HL-60/S4 treated with phorbol 12-myristate 13-acetate at 8.2 ng/mL for 4 days and 3 days (cell line): ENCODE measurements around the gene METTL6.
"Not testable (repeated sequence)": the region's sequence is repeated elsewhere in the genome, so short reads cannot be mapped to it uniquely, and the experiment has no call there.

Experiments used
- in situ Hi-C: fragments of 300-500 bp; cut with MboI; formaldehyde crosslinking; loops from 2 replicates; pipeline ENCODE4 v1.15.0; 2022; ENCODE audit warnings: low sequenced_read_pairs

Gene METTL6

GRCh38 chr3:15451216-15452113 lies 24.1 kb upstream of the METTL6 start:
- in situ Hi-C loops, result no loop called here

- in situ Hi-C loops, result no loop called here
Observed at GRCh38 chr3:15450438-15451215, 23.3 kb upstream of the METTL6 start.

GRCh38 chr3:15449489-15450224 lies 22.3 kb upstream of the METTL6 start:
- in situ Hi-C loops, result no loop called here

GRCh38 chr3:15443826-15444524 lies 16.6 kb upstream of the METTL6 start:
- in situ Hi-C loops, result no loop called here

DNA sequence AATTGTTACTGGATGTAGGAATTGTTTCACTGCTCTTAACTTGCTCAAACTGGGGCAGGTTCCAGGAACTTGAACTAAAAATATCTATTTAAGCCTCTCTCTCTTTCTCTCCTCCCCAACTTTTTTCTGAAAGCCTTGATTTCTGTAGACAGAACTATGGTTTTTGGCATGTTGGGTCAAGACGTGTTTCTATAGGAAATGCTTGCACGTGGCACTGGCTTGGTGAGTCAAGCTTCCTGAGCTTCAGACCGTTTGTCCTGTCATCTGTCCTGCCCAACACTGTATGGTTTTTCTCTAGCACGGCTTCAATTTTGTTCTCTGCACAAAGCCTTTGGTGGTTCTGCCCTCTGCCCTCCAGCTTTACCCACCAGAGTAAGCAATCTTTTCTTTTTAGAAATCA lies 13.5 kb upstream of the METTL6 start:
- in situ Hi-C loops, result no loop called here

DNA sequence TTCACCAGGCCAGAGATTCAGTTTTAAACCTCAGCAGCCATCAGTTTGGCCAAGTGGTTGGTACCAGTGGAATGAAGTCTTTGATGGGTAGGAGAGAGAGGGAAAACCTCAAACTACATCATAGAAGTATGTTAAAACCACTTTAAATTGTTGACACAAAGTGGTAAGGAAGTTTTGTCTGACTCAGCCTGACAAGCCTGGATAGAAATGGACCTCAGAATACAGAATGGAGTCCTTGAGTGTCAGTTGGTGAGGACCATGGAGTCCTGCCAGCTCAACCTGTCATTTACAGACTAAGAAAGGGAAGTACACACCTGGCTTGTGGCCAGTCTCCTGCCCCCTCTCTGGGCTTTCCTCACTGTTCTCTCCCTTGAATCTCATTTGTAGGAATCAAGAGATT lies 12.1 kb upstream of the METTL6 start:
- in situ Hi-C loops, result loop anchor here (10.0 kb wide), 1 partner anchor 115 kb away; no protein-coding TSS in a partner anchor

DNA sequence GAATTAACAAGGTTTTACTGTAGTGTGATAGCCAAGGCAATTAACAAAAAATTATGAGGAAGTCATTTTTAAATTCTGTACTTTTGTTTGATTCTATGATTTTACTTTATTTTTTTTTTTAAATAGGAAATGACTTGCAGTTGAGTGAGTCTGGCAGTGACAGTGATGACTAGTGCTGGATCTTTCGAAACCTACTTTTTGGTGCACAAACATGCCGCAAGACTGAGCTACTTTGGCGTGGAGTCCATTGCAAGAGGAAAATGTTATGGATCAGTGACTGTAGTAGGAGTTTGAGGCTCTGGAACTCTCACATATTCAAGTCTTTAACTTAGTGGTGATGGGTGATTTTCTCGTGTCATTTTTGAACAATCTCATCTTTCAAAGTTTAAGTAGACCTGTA lies 11.6 kb upstream of the METTL6 start:
- in situ Hi-C loops, result loop anchor here (10.0 kb wide), 1 partner anchor 116 kb away; no protein-coding TSS in a partner anchor

DNA sequence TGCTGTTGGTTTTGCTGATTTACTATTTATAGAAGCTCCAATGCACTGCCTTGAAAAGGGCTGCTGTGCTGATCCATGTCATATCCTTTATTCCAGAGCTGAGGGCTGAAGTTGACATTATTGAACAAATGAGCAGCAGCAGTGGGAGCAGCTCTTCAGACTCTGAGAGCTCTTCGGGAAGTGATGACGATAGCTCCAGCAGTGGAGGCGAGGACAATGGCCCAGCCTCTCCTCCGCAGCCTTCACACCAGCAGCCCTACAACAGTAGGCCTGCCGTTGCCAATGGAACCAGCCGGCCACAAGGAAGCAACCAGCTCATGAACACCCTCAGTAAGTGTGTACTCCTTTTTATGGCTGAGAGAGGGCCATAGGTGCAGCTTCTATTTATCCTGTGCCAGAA lies 8.9 kb upstream of the METTL6 start:
- in situ Hi-C loops, result loop anchor here (10.0 kb wide), 1 partner anchor 119 kb away; no protein-coding TSS in a partner anchor

DNA sequence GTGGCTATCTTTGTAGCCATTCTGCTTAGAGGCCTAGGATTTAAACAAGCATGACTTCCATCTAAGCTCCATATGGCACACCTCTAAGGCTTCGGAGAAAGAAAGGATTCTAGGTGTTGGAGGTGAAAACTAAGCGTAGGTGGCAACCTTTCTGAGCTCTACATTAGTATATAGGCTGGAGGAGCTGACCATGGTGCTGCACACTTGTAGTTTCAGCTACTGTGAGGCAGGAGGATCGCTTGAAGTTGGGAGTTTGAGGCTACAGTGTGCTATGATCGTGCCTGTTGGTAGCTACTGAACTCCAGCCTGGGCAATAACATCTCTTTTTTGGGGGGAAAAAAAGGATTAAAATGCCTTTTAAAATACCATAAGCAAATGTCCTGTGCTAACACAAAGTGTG lies 7.4 kb upstream of the METTL6 start:
- in situ Hi-C loops, result loop anchor here (10.0 kb wide), 1 partner anchor 120 kb away; no protein-coding TSS in a partner anchor

DNA sequence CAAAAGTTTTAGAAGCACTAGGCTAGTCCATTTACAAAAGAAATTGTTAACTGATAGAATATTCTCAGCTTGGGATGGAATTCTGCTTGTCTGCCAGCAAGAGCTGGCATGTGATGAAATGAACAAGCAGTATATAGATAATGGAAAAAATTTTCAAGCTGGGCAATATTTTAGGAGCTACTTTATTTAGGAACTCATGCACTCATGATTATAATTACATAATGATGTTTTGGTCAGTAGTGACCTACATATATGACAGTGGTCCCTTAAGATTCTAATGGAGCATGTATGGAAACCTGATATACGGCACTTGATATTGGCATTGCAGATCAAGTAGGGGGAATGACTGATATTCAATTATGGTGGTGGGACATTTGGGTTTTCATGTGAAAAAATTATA lies 6.2 kb upstream of the METTL6 start:
- in situ Hi-C loops, result loop anchor here (10.0 kb wide), 1 partner anchor 121 kb away; no protein-coding TSS in a partner anchor

- in situ Hi-C loops, result loop anchor here (10.0 kb wide), 1 partner anchor 123 kb away; no protein-coding TSS in a partner anchor
Observed at GRCh38 chr3:15431256-15431837, 4.0 kb upstream of the METTL6 start.

DNA sequence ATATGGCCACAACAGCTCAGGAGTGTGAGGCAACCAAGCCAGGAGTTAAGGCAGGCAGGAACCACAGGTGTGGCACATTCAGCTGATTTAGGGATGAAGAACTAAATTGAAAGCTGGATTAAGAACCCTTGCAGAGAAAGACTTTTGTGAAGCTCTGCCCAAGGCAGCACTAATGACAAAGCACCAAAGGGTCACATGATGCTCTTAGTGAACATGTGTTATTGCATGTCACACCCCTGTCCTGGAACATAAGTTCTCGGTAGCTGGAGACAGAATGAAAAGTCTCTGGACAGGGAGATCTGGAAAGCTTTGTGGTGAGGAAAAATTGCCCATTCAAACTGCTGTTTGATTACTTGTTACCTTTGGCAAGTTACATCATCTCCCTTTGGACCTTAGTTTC lies 3.3 kb upstream of the METTL6 start:
- in situ Hi-C loops, result loop anchor here (10.0 kb wide), 1 partner anchor 124 kb away; no protein-coding TSS in a partner anchor

DNA sequence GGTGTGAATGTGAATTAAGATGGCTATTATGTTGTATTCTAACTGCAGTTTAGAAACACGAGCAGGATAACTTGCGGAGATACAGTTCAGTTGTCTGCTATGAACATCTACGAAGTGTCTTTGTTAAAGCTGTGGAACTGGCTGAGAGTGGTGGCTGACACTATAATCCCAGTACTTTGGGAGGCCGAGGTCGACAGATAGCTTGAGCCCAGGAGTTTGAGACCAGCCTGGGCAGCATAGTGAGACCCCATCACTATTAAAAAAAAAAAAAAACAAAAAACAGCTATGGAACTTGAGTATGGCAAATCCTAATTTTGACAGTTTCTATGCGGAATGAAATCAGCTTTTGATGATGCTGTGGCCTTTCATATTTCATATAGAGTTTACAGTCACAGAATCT lies 1.7 kb upstream of the METTL6 start:
- in situ Hi-C loops, result no loop called here

DNA sequence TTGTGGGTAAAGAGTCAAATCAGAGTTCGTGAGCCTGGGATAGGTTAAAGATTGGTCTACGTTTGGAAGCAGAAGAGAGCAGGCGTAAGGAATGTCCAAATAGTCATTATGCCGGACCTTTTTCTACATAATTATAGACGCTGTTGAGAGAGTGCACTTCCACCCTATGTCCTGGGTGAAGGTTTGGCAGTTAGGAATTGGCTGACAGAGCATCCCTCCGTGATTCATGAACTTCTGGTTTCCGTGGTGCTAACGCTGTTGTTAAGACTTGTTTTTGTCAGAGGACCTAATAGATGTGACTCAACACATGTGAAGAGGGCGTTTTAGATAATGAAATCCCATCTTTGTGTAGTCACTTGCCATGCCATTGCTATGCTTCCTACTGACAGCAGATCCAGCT lies 1.2 kb upstream of the METTL6 start:
- in situ Hi-C loops, result no loop called here

DNA sequence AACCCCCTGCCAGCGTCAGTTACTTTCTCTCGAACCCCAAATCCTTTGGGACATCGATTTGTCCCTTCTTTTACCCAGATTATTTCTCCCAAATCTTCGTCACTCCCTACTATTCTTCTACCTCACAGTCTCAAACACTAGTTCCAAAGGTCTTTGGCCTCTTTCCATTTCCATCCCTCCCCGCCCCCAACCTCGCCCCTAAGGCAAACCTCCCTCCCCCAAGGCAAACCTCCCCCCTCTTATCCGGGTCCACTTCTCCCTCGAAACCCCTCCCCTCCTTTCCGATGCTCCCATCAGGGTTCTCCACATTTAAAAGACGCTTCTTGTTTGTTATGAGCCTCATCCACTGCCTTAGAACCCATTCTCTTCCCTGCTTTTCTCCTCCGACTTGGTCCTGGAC lies 637 bp upstream of the METTL6 start:
- in situ Hi-C loops, result no loop called here

DNA sequence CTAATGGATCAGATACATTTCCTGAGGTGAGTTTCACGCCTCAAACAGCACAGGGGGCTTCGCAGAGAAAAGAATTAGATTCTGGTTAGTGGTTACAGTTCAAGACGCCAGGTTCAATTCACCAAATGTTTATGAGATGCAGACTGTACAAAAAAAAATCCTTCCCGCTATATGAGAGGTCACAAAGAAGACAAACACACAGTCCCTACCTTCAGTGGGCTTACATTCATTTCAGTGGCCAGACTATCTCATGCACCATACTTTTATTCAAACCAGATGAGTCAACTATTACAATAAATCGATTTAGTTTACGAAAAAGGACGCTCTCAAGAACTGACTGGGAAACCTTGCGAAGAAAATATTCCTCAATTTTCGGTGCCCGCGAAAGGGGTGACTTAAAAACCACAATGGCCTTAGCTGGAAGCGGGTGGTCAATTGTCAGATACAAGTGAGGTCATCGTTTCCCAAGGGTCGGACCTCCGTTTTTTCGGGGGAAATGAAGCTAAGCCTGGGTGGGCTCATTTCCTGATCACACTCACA lies 695 bp downstream of the METTL6 start:
- in situ Hi-C loops, result no loop called here

DNA sequence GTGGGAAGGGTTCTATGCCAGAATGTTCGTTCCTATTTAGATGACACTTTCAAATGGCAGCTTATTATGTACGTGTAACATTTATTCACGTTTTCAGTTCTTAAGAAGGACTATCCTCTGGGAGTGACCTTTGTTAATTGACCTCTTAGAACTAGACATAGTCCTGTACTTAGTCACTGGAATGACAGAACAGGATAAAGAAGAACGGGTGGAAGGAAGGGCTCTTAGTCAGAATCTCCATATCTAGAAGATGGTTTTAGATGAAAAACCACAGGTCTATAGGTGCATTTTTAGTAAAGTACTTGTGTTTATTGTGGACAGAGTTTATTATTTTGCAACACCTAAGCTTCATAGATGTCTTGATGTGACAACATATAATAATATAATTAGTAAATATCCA lies 6.5 kb downstream of the METTL6 start:
- in situ Hi-C loops, result no loop called here

- in situ Hi-C loops, result not testable (repeated sequence)
Observed at GRCh38 chr3:15410966-15411365, 16.4 kb downstream of the METTL6 start.

- in situ Hi-C loops, result no loop called here
Observed at GRCh38 chr3:15409774-15410173, 17.6 kb downstream of the METTL6 start.

DNA sequence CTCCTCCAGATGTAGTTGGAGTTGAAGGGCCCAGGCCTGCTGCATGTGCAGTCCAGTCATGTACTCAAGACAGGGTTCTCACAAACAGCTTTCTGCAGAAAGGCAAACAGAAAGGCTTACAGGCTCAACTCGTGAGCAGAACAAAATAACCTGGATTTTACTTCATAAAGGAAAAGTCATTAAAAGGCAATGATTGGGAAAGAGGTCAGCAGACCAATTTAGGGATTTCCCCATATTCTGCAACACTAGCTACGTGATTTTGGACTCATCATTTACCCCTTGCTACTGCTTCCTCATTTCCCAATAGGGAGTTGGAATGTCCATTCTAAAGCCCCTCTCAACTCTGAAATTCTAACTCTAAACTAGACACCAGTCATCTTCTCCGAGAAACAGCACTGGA lies 18.1 kb downstream of the METTL6 start:
- in situ Hi-C loops, result no loop called here
